ENCODE measurements around the gene TRAPPC2B. TPM values are rescaled to one million over a fixed set of nuclear protein-coding genes. Genes with fewer than 3 reads are reported as not detected.
A peak's percentile ranks its signal among the peaks of the same experiment; 100 is the strongest.

TRAPPC2B gene
- total RNA-seq, 4 donors from 2014 or later = 34.4 to 47.4 (median 40.8) TPM

DNA sequence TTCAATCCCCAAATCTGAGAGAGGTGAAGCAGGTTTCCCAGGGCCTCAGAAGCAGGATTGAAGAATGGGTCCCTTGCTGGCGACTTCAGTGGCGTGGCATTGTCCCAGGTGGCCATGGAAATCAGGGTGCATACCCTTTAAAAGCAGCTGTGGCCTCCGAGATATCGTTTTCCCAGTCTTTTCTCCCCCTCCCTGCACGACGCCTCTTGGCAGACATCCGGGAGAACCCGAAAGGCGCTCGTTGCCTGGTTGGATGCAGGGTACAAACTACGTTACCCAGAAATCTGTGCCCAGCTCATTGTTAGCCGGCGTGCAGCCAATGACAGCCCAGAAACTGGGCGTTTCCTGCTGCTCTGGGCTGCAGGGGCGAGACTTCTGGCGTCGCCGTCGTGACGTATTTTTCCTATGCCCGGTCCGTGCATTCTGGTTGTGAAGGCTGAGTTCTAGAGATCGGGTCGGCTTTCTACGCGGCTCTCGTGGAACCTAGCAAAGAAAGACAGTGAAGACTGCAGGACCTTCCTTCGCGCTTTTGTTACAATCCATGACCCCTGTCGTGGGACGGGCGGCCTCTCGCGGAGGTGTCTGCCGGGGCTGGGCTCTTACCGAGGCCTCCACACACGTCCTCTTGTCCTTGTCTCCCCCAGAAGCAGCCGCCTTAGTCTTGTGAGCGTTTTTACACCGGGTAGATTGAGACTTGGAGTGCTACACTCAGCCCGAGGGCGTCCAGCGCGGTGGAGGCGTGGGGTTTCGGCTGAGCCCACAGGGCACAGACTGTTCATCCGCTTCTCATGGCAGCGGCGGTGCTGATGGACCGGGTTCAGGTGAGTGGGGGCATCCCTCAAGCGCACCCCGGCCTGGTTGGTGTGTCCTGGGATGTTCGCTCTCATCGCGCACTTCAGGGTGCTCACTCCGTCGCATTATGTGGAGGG lies 12.2 kb upstream of the TRAPPC2B start, which contains the start of gene ZNF304:
Gene ZNF304, plus strand, starts transcription at position 395 of the 929 bp plus-strand sequence. Its CDS starts 394 bp downstream, at position 789.
- Histone ChIP-seq H3K27ac (peak within 1 kb of the TSS; percentile 78 to 96 (median 92)), H3K27me3 (no peaks in the 10 kb centered on the region), H3K9me3 (no peaks in the 10 kb centered on the region), H3K4me3 (peak within 1 kb of the TSS; percentile 77 to 99 (median 93)), H3K36me3 (peaks cover 0 to 33% of the 10 kb centered on the region in 2 donors), H3K4me1 (peaks cover 22 to 29% of the 10 kb centered on the region in 2 donors)
- TF ChIP-seq, protein P1, sequence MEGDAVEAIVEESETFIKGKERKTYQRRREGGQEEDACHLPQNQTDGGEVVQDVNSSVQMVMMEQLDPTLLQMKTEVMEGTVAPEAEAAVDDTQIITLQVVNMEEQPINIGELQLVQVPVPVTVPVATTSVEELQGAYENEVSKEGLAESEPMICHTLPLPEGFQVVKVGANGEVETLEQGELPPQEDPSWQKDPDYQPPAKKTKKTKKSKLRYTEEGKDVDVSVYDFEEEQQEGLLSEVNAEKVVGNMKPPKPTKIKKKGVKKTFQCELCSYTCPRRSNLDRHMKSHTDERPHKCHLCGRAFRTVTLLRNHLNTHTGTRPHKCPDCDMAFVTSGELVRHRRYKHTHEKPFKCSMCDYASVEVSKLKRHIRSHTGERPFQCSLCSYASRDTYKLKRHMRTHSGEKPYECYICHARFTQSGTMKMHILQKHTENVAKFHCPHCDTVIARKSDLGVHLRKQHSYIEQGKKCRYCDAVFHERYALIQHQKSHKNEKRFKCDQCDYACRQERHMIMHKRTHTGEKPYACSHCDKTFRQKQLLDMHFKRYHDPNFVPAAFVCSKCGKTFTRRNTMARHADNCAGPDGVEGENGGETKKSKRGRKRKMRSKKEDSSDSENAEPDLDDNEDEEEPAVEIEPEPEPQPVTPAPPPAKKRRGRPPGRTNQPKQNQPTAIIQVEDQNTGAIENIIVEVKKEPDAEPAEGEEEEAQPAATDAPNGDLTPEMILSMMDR (IDR thresholded peaks at IDR 0.05 in 4 of 5, conservative IDR thresholded peaks at IDR 0.05 in 1 of 5) = no peak
- peak; percentile 33 to 36 for TF ChIP-seq POLR2A (IDR thresholded peaks at IDR 0.05)
- DNase-seq = peak; percentile 90 to 93
- intact Hi-C loops (cut with DNase I; ENCODE audit: low total_unique reads) = loop anchor here (1.0 to 5.0 kb wide), 3 partner anchors 12 to 72 kb away; partner anchors contain the start of genes TRAPPC2B, ZNF547 and ZNF548
- ATAC-seq = peak; percentile 97 to 98
- in situ Hi-C loops (cut with MboI; ENCODE audit: low sequenced_read_pairs in 4 of 4) = loop anchor here in 1 of 4 donors (5.0 kb wide), 1 partner anchor 69 kb away; the partner anchor contains the start of gene ZNF460

GRCh38 chr19:57351867-57352266 lies 11.5 kb upstream of the TRAPPC2B start:
- Histone ChIP-seq H3K9me3 (no peaks in the 10 kb centered on the region), H3K4me3 (peak overlapping the region; percentile 77 to 99 (median 93)), H3K27me3 (no peaks in the 10 kb centered on the region), H3K4me1 (peaks cover 22 to 29% of the 10 kb centered on the region in 2 donors), H3K36me3 (peaks cover 0 to 40% of the 10 kb centered on the region in 2 donors), H3K27ac (peak overlapping the region; percentile 78 to 96 (median 92))
- intact Hi-C loops (cut with DNase I; ENCODE audit: low total_unique reads) (loop anchor here (1.0 to 5.0 kb wide), 3 partner anchors 11 to 73 kb away; partner anchors contain the start of genes TRAPPC2B, ZNF547 and ZNF548), in situ Hi-C loops (cut with MboI; ENCODE audit: low sequenced_read_pairs in 4 of 4) (loop anchor here in 1 of 4 donors (5.0 kb wide), 1 partner anchor 70 kb away; the partner anchor contains the start of gene ZNF460)
- ATAC-seq (no peak), DNase-seq (no peak)
- TF ChIP-seq POLR2A (IDR thresholded peaks at IDR 0.05) = no peak
- TF ChIP-seq, protein P1 (IDR thresholded peaks at IDR 0.05 in 4 of 5, conservative IDR thresholded peaks at IDR 0.05 in 1 of 5) = no peak

DNA sequence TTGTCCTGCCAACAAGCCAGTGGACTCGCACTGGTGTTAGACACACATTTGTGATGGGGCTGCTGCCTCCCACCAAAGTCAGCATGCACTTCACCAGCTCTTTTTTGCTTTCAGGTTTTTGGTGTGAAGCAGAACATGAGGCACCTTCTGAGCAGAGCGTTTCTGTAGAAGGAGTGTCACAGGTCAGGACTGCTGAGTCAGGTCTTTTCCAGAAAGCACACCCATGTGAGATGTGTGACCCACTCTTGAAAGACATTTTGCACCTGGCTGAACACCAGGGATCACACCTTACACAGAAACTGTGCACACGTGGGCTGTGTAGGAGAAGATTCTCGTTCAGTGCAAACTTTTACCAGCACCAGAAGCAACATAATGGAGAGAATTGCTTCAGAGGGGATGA lies 7.4 kb upstream of the TRAPPC2B start:
- DNase-seq = no peak
- in situ Hi-C loops (cut with MboI; ENCODE audit: low sequenced_read_pairs in 4 of 4) = no loop called here
- TF ChIP-seq, protein P1 (IDR thresholded peaks at IDR 0.05 in 4 of 5, conservative IDR thresholded peaks at IDR 0.05 in 1 of 5) = no peak
- TF ChIP-seq POLR2A (IDR thresholded peaks at IDR 0.05) = no peak
- no peak for ATAC-seq
- intact Hi-C loops (cut with DNase I; ENCODE audit: low total_unique reads) = no loop called here
- peaks cover 8 to 60% of the 10 kb centered on the region in 2 donors for H3K36me3 ChIP-seq
- H3K27ac ChIP-seq = no peak overlapping the region
- H3K9me3 ChIP-seq = no peaks in the 10 kb centered on the region
- no peak overlapping the region for H3K4me3 ChIP-seq
- peaks cover 16 to 24% of the 10 kb centered on the region in 2 donors for H3K4me1 ChIP-seq
- no peaks in the 10 kb centered on the region for H3K27me3 ChIP-seq

- H3K27me3 ChIP-seq = no peaks in the 10 kb centered on the region
- H3K9me3 ChIP-seq = no peaks in the 10 kb centered on the region
- peak overlapping the region in 1 of 4 donors; percentile 64 for H3K27ac ChIP-seq
- no peak for DNase-seq
- no peak overlapping the region for H3K4me3 ChIP-seq
- peaks cover 8 to 60% of the 10 kb centered on the region in 2 donors for H3K36me3 ChIP-seq
- ATAC-seq = no peak
- in situ Hi-C loops (cut with MboI; ENCODE audit: low sequenced_read_pairs in 4 of 4) (no loop called here), intact Hi-C loops (cut with DNase I; ENCODE audit: low total_unique reads) (no loop called here)
- peaks cover 8 to 20% of the 10 kb centered on the region in 2 donors for H3K4me1 ChIP-seq
- no peak for TF ChIP-seq POLR2A (IDR thresholded peaks at IDR 0.05)
- TF ChIP-seq, protein P1 (IDR thresholded peaks at IDR 0.05 in 4 of 5, conservative IDR thresholded peaks at IDR 0.05 in 1 of 5) = no peak
Measured at GRCh38 chr19:57357406-57357805, 5.9 kb upstream of the TRAPPC2B start.
